IPS DF 4.7 (cell line): ENCODE data around the gene TMEM121B.

ENCODE experiments used
- DNase-seq: peaks from one replicate; pipeline ENCODE4 v3.0.0-alpha.2; 2013; ENCODE audit warnings: low spot score; ENCODE audit errors: extremely low read depth

The TMEM121B gene

GRCh38 chr22:17110791-17111550 lies 10.2 kb downstream of the TMEM121B start:
- DNase-seq: no peak

GRCh38 chr22:17109976-17110375 lies 11.2 kb downstream of the TMEM121B start:
- DNase-seq: no peak

GRCh38 chr22:17109113-17109865 lies 11.9 kb downstream of the TMEM121B start:
- no peak for DNase-seq

- no peak for DNase-seq
These were observed 12.7 kb downstream of the TMEM121B start for GRCh38 chr22:17108256-17109112.

- no peak for DNase-seq
These were observed 13.7 kb downstream of the TMEM121B start for GRCh38 chr22:17107547-17107810.

- no peak for DNase-seq
These were observed 14.2 kb downstream of the TMEM121B start for GRCh38 chr22:17106785-17107546.

GRCh38 chr22:17106161-17106784 lies 14.9 kb downstream of the TMEM121B start:
- no peak for DNase-seq

- no peak for DNase-seq
These were observed 15.7 kb downstream of the TMEM121B start for GRCh38 chr22:17105143-17106129.

GRCh38 chr22:17104336-17104935 lies 16.7 kb downstream of the TMEM121B start:
- DNase-seq: no peak

- DNase-seq: no peak
These were observed 17.8 kb downstream of the TMEM121B start for GRCh38 chr22:17103351-17103750.

- DNase-seq: no peak
These were observed 18.9 kb downstream of the TMEM121B start for GRCh38 chr22:17102297-17102667.

GRCh38 chr22:17101475-17102296 lies 19.5 kb downstream of the TMEM121B start:
- DNase-seq: no peak

- DNase-seq: no peak
These were observed 20.5 kb downstream of the TMEM121B start for GRCh38 chr22:17100621-17101020.

- no peak for DNase-seq
These were observed 22.8 kb downstream of the TMEM121B start for GRCh38 chr22:17098379-17098819.

- DNase-seq: no peak
These were observed 23.5 kb downstream of the TMEM121B start for GRCh38 chr22:17097701-17098100.

GRCh38 chr22:17097062-17097461 lies 24.1 kb downstream of the TMEM121B start:
- no peak for DNase-seq

- no peak for DNase-seq
These were observed 25.1 kb downstream of the TMEM121B start for GRCh38 chr22:17096071-17096470.

- no peak for DNase-seq
These were observed 25.6 kb downstream of the TMEM121B start for GRCh38 chr22:17095538-17095937.
